IMR-90 (cell line): ENCODE data around the gene MEIS3. TPM values are rescaled to one million over a fixed set of nuclear protein-coding genes. Genes with fewer than 3 reads are reported as not detected.

ENCODE experiments used
- ATAC-seq: fragments of 200-7000 bp; cut with Tn5 transposase; 2 replicates; pipeline ENCODE4 v1.9.1; 2020; ENCODE audit warnings: low read depth, mild to moderate bottlenecking, moderate library complexity
- BruUV-seq: library from RNA; stranded (reverse); fragments of 400-500 nt; replicated peaks from 2 replicates; lab custom pipeline; 2021; lab: Mats Ljungman, UMichigan
- CTCF ChIA-PET: fragments of 300-600 bp; formaldehyde crosslinking; extraction: SDS; loops from one replicate; lab custom pipeline; 2021; ENCODE audit warnings: antibody characterized with exemption; lab: Yijun Ruan, JAX
- POLR2A ChIA-PET: fragments of 300-600 bp; sonication (Branson Sonifier 250); formaldehyde crosslinking; loops from one replicate; lab custom pipeline; 2022; ENCODE audit warnings: antibody characterized with exemption; ENCODE audit not compliant: unreplicated experiment; lab: Charles Lee
- DNase-seq: peaks from one replicate; pipeline ENCODE4 v3.0.0; 2013
- H2AFZ ChIP-seq: replicated peaks from 2 replicates; pipeline ENCODE3; 2013; ENCODE audit warnings: low read length, mild to moderate bottlenecking; ENCODE audit not compliant: poor library complexity
- H2AK5ac ChIP-seq: 2 replicates; pipeline ENCODE4 v1.6.1; 2013; ENCODE audit warnings: low read depth, low read length, inconsistent platforms
- H2AK9ac ChIP-seq: replicated peaks from 2 replicates; pipeline ENCODE3; 2013; ENCODE audit warnings: mild to moderate bottlenecking, low read depth, low read length, moderate library complexity; ENCODE audit not compliant: poor library complexity
- H2BK120ac ChIP-seq: 2 replicates; pipeline ENCODE4 v1.6.1; 2013; ENCODE audit warnings: low read depth, low read length, inconsistent platforms
- H2BK15ac ChIP-seq: 3 replicates; pipeline ENCODE4 v1.6.1; 2013; ENCODE audit warnings: low read depth, low read length, inconsistent platforms
- H2BK20ac ChIP-seq: 2 replicates; pipeline ENCODE4 v1.6.1; 2013; ENCODE audit warnings: low read depth, mild to moderate bottlenecking, inconsistent platforms, low read length, moderate library complexity
- H2BK5ac ChIP-seq: 2 replicates; pipeline ENCODE4 v1.6.1; 2013; ENCODE audit warnings: mild to moderate bottlenecking, low read depth, low read length, inconsistent platforms; ENCODE audit not compliant: poor library complexity, severe bottlenecking
- H3K14ac ChIP-seq: replicated peaks from 2 replicates; pipeline ENCODE4 v1.6.1; 2013; ENCODE audit warnings: low read depth, low read length, inconsistent platforms
- H3K18ac ChIP-seq: 2 replicates; pipeline ENCODE4 v1.6.1; 2013; ENCODE audit warnings: low read depth, low read length, control low read depth
- H3K23ac ChIP-seq: 2 replicates; pipeline ENCODE4 v1.6.1; 2013; ENCODE audit warnings: low read depth, low read length, inconsistent platforms
- H3K27ac ChIP-seq: 2 replicates; pipeline ENCODE4 v1.5.1; 2013; ENCODE audit warnings: mild to moderate bottlenecking, control low read depth, low read length; ENCODE audit not compliant: insufficient read depth
- H3K27me3 ChIP-seq: 2 replicates; pipeline ENCODE4 v1.6.1; 2013; ENCODE audit warnings: low read length; ENCODE audit not compliant: control insufficient read depth, insufficient read depth
- H3K36me3 ChIP-seq: 2 replicates; pipeline ENCODE4 v1.6.1; 2013; ENCODE audit warnings: low read length, mixed read lengths; ENCODE audit not compliant: control insufficient read depth, insufficient read depth
- H3K4ac ChIP-seq: 2 replicates; pipeline ENCODE4 v1.6.1; 2013; ENCODE audit warnings: low read depth, low read length, inconsistent platforms
- H3K4me1 ChIP-seq: 2 replicates; pipeline ENCODE4 v1.6.1; 2013; ENCODE audit warnings: low read length, mixed read lengths; ENCODE audit not compliant: control insufficient read depth, insufficient read depth
- H3K4me2 ChIP-seq: 2 replicates; pipeline ENCODE4 v1.6.1; 2013; ENCODE audit warnings: low read depth, mild to moderate bottlenecking, control low read depth, low read length, moderate library complexity
- H3K4me3 ChIP-seq: 2 replicates; pipeline ENCODE4 v1.5.1; 2013; ENCODE audit warnings: low read depth, mild to moderate bottlenecking, control low read depth, low read length, moderate library complexity; ENCODE audit not compliant: insufficient read depth
- H3K56ac ChIP-seq: 2 replicates; pipeline ENCODE4 v1.6.1; 2013; ENCODE audit warnings: low read length, inconsistent platforms; ENCODE audit not compliant: insufficient read depth; ENCODE audit errors: extremely low read depth
- H3K79me1 ChIP-seq, 2 experiments: 2 replicates each; pipeline ENCODE4 v1.6.1; 2013; ENCODE audit warnings: low read length in 2 of 2, inconsistent platforms in 1 of 2, low read depth in 1 of 2
- H3K9ac ChIP-seq: 2 replicates; pipeline ENCODE4 v1.6.1; 2013; ENCODE audit warnings: low read depth, low read length, control low read depth
- H3K9me1 ChIP-seq: 2 replicates; pipeline ENCODE4 v1.6.1; 2013; ENCODE audit warnings: low read length, inconsistent platforms; ENCODE audit not compliant: insufficient read depth
- H3K9me3 ChIP-seq: 2 replicates; pipeline ENCODE4 v1.6.1; 2013; ENCODE audit warnings: low read length; ENCODE audit not compliant: control insufficient read depth, insufficient read depth
- H4K20me1 ChIP-seq: 2 replicates; pipeline ENCODE4 v1.6.1; 2013; ENCODE audit warnings: low read length, inconsistent platforms; ENCODE audit not compliant: insufficient read depth
- H4K5ac ChIP-seq: 2 replicates; pipeline ENCODE4 v1.6.1; 2013; ENCODE audit warnings: mild to moderate bottlenecking, low read depth, low read length, control low read depth
- H4K8ac ChIP-seq, 2 experiments: 2 replicates each; pipeline ENCODE4 v1.6.1; 2013; ENCODE audit warnings: low read depth in 2 of 2, low read length in 2 of 2, control low read depth in 1 of 2, inconsistent platforms in 1 of 2
- H4K91ac ChIP-seq: 2 replicates; pipeline ENCODE4 v1.6.1; 2013; ENCODE audit warnings: low read depth, low read length, inconsistent platforms; ENCODE audit not compliant: insufficient read depth
- CEBPB ChIP-seq: IDR thresholded peaks from 2 replicates; pipeline ENCODE4 v1.6.1; 2012; ENCODE audit warnings: low read depth, low read length, improper control_type of control experiment
- CHD1 ChIP-seq: IDR thresholded peaks from 2 replicates; pipeline ENCODE4 v1.6.1; 2012; ENCODE audit warnings: low read depth, low read length, improper control_type of control experiment
- CTCF ChIP-seq: conservative IDR thresholded peaks from 2 replicates; pipeline ENCODE4 v1.5.1; 2012; ENCODE audit warnings: mild to moderate bottlenecking, low read depth, low read length, improper control_type of control experiment
- ELK1 ChIP-seq: fragments of 150-350 bp; IDR thresholded peaks from 2 replicates; pipeline ENCODE4 v1.6.1; 2016; ENCODE audit warnings: low read depth, mild to moderate bottlenecking, low read length, moderate library complexity, borderline replicate concordance
- FOS ChIP-seq: fragments of 150-350 bp; IDR thresholded peaks from 2 replicates; pipeline ENCODE4 v1.6.1; 2016; ENCODE audit warnings: low read depth, low read length
- MAZ ChIP-seq: IDR thresholded peaks from 2 replicates; pipeline ENCODE4 v1.6.1; 2012; ENCODE audit warnings: low read depth, mild to moderate bottlenecking, low read length, improper control_type of control experiment, moderate library complexity, borderline replicate concordance
- MXI1 ChIP-seq: IDR thresholded peaks from 2 replicates; pipeline ENCODE4 v1.6.1; 2012; ENCODE audit warnings: low read depth, mild to moderate bottlenecking, low read length, moderate library complexity, borderline replicate concordance
- NFE2L2 ChIP-seq: fragments of 150-350 bp; IDR thresholded peaks from 2 replicates; pipeline ENCODE4 v1.6.1; 2016; ENCODE audit warnings: low read depth, mild to moderate bottlenecking, low read length
- POLR2A ChIP-seq: IDR thresholded peaks from 2 replicates; pipeline ENCODE4 v1.6.1; 2012; ENCODE audit warnings: mild to moderate bottlenecking, low read depth, low read length
- RAD21 ChIP-seq: IDR thresholded peaks from 2 replicates; pipeline ENCODE4 v1.6.1; 2012; ENCODE audit warnings: low read length, improper control_type of control experiment
- RCOR1 ChIP-seq: IDR thresholded peaks from 2 replicates; pipeline ENCODE4 v1.6.1; 2012; ENCODE audit warnings: mild to moderate bottlenecking, low read length, improper control_type of control experiment; ENCODE audit not compliant: insufficient replicate concordance
- RFX5 ChIP-seq: IDR thresholded peaks from 2 replicates; pipeline ENCODE4 v1.8.0; 2012; ENCODE audit warnings: low read depth, mild to moderate bottlenecking, low read length, moderate library complexity
- SMC3 ChIP-seq: fragments of 150-350 bp; IDR thresholded peaks from 2 replicates; pipeline ENCODE4 v1.6.1; 2016; ENCODE audit warnings: low read depth, mild to moderate bottlenecking, antibody characterized with exemption, low read length, moderate library complexity
- USF2 ChIP-seq: fragments of 150-350 bp; IDR thresholded peaks from 2 replicates; pipeline ENCODE4 v1.6.1; 2017; ENCODE audit warnings: mild to moderate bottlenecking, antibody characterized with exemption, low read length, low read depth
- WGBS, 2 experiments: methylation state at CpG; one replicate each; pipeline versions ENCODE4 v1.1.5 to v1.1.7; 2013; ENCODE audit warnings: missing lambda C conversion rate in 2 of 2; ENCODE audit not compliant: insufficient read length in 1 of 2; ENCODE audit errors: extremely low coverage in 2 of 2; 5-methylcytosine and 5-hydroxymethylcytosine counted together
- dilution Hi-C: fragments of 300-500 bp; cut with HindIII; formaldehyde crosslinking; loops from one replicate; pipeline ENCODE4 v1.14.3; 2018; ENCODE audit warnings: low sequenced_read_pairs; ENCODE audit not compliant: unreplicated experiment
- in situ Hi-C: fragments of 300-500 bp; cut with MboI; formaldehyde crosslinking; loops from 3 replicates; pipeline ENCODE4 v1.14.3; 2019; ENCODE audit warnings: low sequenced_read_pairs, inconsistent platforms, mixed read lengths
- intact Hi-C: fragments of 100-400 bp; cut with micrococcal nuclease; formaldehyde crosslinking; loops from 2 replicates; pipeline ENCODE4 v1.10.0; 2022
- polyA plus RNA-seq, 3 experiments: library from polyadenylated mRNA; depleted of rRNA; stranded (reverse); fragments of >200 nt; gene quantifications; 2 replicates each; pipeline ENCODE4 v1.2.3, GENCODE V29; 2012; ENCODE audit warnings: low replicate concordance in 1 of 3
- total RNA-seq: library from RNA; depleted of rRNA; stranded (reverse); fragments of >200 nt; gene quantifications from 2 replicates; pipeline ENCODE4 v1.2.3, GENCODE V29; 2012

Gene MEIS3
- total and polyA plus RNA-seq, 2 of the 4 experiments (the other 2 are of a cell fraction) = 32.4 to 33.0 TPM

- intact Hi-C loops (no loop called here), in situ Hi-C loops (no loop called here), dilution Hi-C loops (no loop called here)
- Histone ChIP-seq H3K9ac (no peak overlapping the region), H2BK15ac (no peak overlapping the region), H2BK5ac (no peak overlapping the region), H2AFZ (no peak overlapping the region), H3K36me3 (peaks cover 73% of the 10 kb centered on the region), H3K27ac (no peak overlapping the region), H2BK120ac (no peak overlapping the region), H3K14ac (no peak overlapping the region), H2BK20ac (no peak overlapping the region), H3K4me1 (peaks cover 6% of the 10 kb centered on the region), H3K4ac (no peak overlapping the region), H3K9me1 (peaks cover 9% of the 10 kb centered on the region), H3K23ac (no peak overlapping the region), H4K20me1 (peaks cover 13% of the 10 kb centered on the region; the same call in 1 of the 2 replicates), H4K8ac (no peak overlapping the region), H3K27me3 (no peaks in the 10 kb centered on the region), H3K4me2 (no peak overlapping the region), H3K4me3 (no peak overlapping the region), H4K91ac (no peak overlapping the region), H3K79me1 (peaks cover 7 to 22% of the 10 kb centered on the region in 2 experiments; a peak in 3 of 4 replicates), H3K9me3 (no peaks in the 10 kb centered on the region), H4K5ac (no peak overlapping the region), H2AK9ac (no peak overlapping the region), H3K18ac (no peak overlapping the region), H3K56ac (no peak overlapping the region), H2AK5ac (no peak overlapping the region)
- DNase-seq = no peak
- ATAC-seq = no peak
- ChIA-PET CTCF (interaction anchor here (0.8 kb wide), 1 partner anchor 25 kb away, joined by 5 read pairs; no protein-coding TSS in a partner anchor), POLR2A (no interaction called here)
- no TSS peak for BruUV-seq
- no peak for TF ChIP-seq POLR2A
- no peak for TF ChIP-seq FOS
- TF ChIP-seq CHD1 = no peak
- TF ChIP-seq NFE2L2 = no peak
- TF ChIP-seq RCOR1 = no peak
- TF ChIP-seq USF2 = no peak
- TF ChIP-seq CEBPB = no peak
- TF ChIP-seq RFX5 = no peak
- no peak for TF ChIP-seq ELK1
- no peak for TF ChIP-seq MAZ
- TF ChIP-seq CTCF = no peak
- no peak for TF ChIP-seq SMC3
- no peak for TF ChIP-seq MXI1
- no peak for TF ChIP-seq RAD21
- 95% methylated on average over 18 of the region's 33 CpGs; no CpG with 5 or more reads in 1 of the 2 experiments for WGBS, 2 experiments
Measured at GRCh38 chr19:47373246-47374240, 45.8 kb downstream of the MEIS3 start.
